HFF-Myc (cell line): ENCODE results near the gene PMPCA.

Experiments
- DNase-seq: peaks from one replicate; pipeline ENCODE4 v3.0.0-alpha.2; 2011; ENCODE audit warnings: low read depth; ENCODE audit errors: extremely low read depth
- H3K4me3 ChIP-seq: replicated peaks from 2 replicates; pipeline ENCODE4 v1.5.1; 2011; ENCODE audit warnings: low read depth, mild to moderate bottlenecking, control low read depth, low read length
- CTCF ChIP-seq: IDR thresholded peaks from 2 replicates; pipeline ENCODE4 v1.5.1; 2012; ENCODE audit warnings: mild to moderate bottlenecking, low read depth, low read length, control low read depth; ENCODE audit errors: missing control alignments

The PMPCA gene

DNA sequence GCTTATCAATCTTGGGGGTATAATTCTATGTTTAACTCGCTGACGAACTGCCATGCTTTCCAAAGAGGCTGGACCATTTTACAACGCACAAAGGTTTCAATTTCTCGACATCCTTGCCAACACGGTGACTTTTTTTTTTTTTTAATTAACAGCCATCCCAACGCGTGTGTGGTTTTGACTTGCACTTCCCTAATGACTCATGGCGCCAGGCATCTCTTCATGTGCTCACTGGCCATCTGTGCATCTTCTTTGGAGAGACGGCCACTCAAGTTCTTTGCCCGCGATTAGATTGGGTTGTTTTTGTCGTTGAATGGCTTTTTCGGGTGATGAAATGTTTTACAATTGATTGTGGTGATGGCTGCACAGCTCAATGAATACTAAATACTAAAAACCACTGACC, 24.4 kb upstream of the PMPCA start:
- no peak for TF ChIP-seq CTCF
- H3K4me3 ChIP-seq = no peak overlapping the region
- no peak for DNase-seq

DNA sequence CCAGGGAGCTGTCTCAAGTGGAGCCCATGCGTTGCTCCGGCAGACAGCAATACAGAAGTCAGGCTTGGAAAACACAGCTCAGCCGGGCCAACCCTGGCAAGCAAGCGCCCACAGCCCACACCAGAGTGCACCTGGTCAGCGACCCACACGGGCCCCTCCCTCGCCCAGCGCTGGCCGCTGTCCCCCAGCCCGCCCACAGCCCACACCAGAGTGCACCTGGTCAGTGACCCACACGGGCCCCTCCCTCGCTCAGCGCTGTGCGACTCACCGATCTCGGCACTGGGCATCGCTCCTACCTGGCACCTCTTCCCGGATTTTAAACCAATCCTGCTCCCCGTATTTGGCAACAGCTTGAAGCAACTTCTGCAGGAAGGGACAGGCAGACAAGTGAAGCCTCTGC, 23.2 kb upstream of the PMPCA start:
- no peak overlapping the region for H3K4me3 ChIP-seq
- TF ChIP-seq CTCF = no peak
- DNase-seq = no peak

- DNase-seq = no peak
- no peak overlapping the region for H3K4me3 ChIP-seq
- TF ChIP-seq CTCF = no peak
These were observed 21.1 kb upstream of the PMPCA start for GRCh38 chr9:136389396-136389795.

DNA sequence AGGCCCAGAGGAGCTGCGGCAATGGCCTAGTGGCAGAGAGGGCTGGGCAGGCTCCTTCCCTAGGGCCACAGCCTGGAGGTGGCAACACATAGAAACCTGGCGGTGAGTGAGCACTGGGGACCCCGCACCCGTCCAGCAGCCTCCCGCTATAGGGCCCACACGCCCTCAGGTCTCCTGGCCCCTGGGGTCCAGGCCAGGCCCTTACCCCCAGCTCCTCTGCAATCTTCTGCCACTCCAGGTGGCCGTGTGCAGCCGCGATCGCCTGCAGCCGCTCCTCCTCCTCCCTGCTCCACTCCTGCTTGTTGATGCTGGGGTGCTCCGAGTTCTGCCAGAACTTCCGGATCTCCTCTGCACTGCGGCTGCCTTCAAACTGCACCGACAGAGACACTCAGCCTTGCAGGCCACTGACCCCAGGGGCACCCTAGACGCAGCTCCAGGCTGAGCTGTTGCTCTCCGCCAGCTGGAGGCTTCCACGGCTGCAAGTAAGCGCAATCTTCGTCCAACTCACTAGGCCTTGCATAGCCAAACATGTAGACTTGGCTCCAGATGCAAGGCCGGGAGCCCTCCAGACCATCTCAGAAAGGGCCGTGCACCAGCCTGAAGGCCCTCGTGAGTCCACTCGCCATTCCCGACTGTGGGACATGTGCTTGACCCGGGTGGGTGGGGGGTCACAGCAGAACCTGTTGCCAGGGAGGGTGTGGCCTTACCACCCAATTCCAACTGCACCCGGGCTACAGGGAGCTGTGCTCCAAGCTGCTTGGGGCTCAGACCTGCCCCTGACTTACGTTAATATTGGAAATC, 18.5 kb upstream of the PMPCA start:
- H3K4me3 ChIP-seq = no peak overlapping the region
- no peak for TF ChIP-seq CTCF
- DNase-seq = no peak

GRCh38 chr9:136392538-136393449, 17.7 kb upstream of the PMPCA start:
- no peak overlapping the region for H3K4me3 ChIP-seq
- no peak for TF ChIP-seq CTCF
- DNase-seq = no peak

DNA sequence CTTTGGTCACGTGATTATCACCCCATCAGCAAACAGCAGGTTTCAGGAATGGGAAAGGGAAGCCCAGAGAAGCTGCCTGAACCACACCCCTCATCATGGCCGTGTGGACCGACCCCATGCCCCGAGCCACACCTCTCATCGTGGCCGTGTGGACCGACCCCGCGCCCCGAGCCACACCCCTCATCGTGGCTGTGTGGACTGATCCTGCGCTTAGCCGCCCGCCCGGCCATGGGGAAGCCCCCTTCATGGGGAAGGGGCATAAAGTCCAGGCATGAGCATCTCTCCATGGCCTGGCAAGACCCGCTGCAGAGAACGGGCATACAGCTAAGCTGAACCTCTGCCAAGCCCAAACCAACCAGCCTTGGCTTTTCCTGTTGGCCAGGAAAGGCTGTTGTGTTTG, 16.9 kb upstream of the PMPCA start:
- no peak for TF ChIP-seq CTCF
- no peak overlapping the region for H3K4me3 ChIP-seq
- DNase-seq = no peak
